RWPE2 (cell line): Measurements from ENCODE around the gene PDS5B.
A peak's percentile ranks its signal among the peaks of the same experiment; 100 is the strongest.

ENCODE experiments used
- ATAC-seq: fragments of 200-7000 bp; cut with Tn5 transposase; 3 replicates; pipeline ENCODE4 v1.9.1; 2021; ENCODE audit warnings: low read depth
- DNase-seq: peaks from one replicate; pipeline ENCODE4 v3.0.0-alpha.2; 2020; ENCODE audit warnings: low spot score
- H3K27ac ChIP-seq: fragments of 450-650 bp; 2 replicates; pipeline ENCODE4 v1.5.1; 2017; ENCODE audit warnings: mild to moderate bottlenecking; ENCODE audit not compliant: poor library complexity, severe bottlenecking
- H3K27me3 ChIP-seq: fragments of 250-450 bp; sonication (Bioruptor Pico); 2 replicates; pipeline ENCODE4 v1.5.1; 2021; ENCODE audit warnings: mild to moderate bottlenecking, moderate library complexity; ENCODE audit not compliant: insufficient read depth, poor library complexity, severe bottlenecking
- H3K36me3 ChIP-seq: fragments of 250-450 bp; sonication (Bioruptor Pico); 2 replicates; pipeline ENCODE4 v1.5.1; 2020; ENCODE audit warnings: low read depth, mild to moderate bottlenecking, moderate library complexity
- H3K4me1 ChIP-seq: fragments of 250-450 bp; sonication (Bioruptor Pico); 2 replicates; pipeline ENCODE4 v1.5.1; 2021; ENCODE audit warnings: mild to moderate bottlenecking, moderate library complexity; ENCODE audit not compliant: insufficient read depth, poor library complexity, severe bottlenecking
- H3K4me3 ChIP-seq: fragments of 250-450 bp; sonication (Bioruptor Pico); 2 replicates; pipeline ENCODE4 v1.5.1; 2021; ENCODE audit warnings: mild to moderate bottlenecking, moderate library complexity; ENCODE audit not compliant: severe bottlenecking
- H3K9me3 ChIP-seq: fragments of 250-450 bp; sonication (Bioruptor Pico); 2 replicates; pipeline ENCODE4 v1.5.1; 2021; ENCODE audit warnings: mild to moderate bottlenecking, moderate library complexity; ENCODE audit not compliant: severe bottlenecking
- TF ChIP-seq, protein P1 (sequence below): fragments of 450-650 bp; IDR thresholded peaks from one replicate; pipeline ENCODE4 v1.5.1; 2017; ENCODE audit warnings: mild to moderate bottlenecking, moderate library complexity; ENCODE audit not compliant: poor library complexity, severe bottlenecking

PDS5B gene

DNA sequence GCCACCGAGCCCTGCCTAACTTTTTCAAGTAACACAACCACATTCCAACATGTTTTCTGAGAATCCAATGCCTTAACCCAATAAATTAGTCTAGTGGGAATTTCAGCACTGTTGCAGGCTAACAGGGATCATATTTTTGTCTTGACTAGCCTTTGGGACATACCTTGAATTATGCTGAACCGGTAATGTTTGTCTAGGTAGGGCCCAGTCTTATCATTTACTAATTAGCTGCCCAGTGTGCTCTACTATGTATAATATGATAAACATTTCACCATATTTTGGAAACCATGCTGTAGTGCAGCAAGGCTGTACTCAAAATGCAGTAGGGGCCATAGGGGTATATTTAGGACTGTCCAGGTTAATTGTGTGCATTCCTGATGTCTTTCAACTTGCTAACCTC, 3.3 kb upstream of the PDS5B start:
- H3K27ac ChIP-seq = no peak overlapping the region
- ATAC-seq (no peak), DNase-seq (no peak)
- no peaks in the 10 kb centered on the region for H3K36me3 ChIP-seq
- no peaks in the 10 kb centered on the region for H3K27me3 ChIP-seq
- no peaks in the 10 kb centered on the region for H3K9me3 ChIP-seq
- TF ChIP-seq, protein P1, sequence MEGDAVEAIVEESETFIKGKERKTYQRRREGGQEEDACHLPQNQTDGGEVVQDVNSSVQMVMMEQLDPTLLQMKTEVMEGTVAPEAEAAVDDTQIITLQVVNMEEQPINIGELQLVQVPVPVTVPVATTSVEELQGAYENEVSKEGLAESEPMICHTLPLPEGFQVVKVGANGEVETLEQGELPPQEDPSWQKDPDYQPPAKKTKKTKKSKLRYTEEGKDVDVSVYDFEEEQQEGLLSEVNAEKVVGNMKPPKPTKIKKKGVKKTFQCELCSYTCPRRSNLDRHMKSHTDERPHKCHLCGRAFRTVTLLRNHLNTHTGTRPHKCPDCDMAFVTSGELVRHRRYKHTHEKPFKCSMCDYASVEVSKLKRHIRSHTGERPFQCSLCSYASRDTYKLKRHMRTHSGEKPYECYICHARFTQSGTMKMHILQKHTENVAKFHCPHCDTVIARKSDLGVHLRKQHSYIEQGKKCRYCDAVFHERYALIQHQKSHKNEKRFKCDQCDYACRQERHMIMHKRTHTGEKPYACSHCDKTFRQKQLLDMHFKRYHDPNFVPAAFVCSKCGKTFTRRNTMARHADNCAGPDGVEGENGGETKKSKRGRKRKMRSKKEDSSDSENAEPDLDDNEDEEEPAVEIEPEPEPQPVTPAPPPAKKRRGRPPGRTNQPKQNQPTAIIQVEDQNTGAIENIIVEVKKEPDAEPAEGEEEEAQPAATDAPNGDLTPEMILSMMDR = no peak
- no peaks in the 10 kb centered on the region for H3K4me1 ChIP-seq
- no peak overlapping the region for H3K4me3 ChIP-seq

DNA sequence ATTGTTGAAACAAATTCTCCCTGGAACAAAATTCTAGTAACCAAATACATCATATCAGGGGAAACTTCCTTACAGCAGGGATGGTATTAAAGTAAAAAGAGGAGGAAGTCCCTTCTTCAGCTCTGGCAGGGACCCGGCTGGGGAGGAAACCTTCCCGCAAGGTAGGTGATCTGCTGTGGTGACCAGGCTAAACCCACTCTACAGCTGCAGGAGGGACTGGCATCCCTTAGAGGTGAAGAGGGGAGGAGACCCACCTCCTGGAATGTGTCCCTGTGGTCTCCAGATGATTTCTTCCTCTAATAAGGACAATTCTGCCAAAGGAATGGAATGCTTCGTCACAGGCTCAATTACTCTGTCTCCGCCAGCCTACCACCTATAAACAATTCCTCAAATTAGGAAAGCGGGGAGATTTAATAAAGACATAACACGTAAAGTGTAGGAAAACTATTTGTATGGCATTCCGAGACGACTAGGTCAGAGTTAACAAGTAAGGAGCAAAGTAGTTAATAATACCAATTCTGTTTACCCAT, 637 bp upstream of the PDS5B start:
- Histone ChIP-seq H3K36me3 (no peaks in the 10 kb centered on the region), H3K4me1 (peaks cover 9% of the 10 kb centered on the region), H3K9me3 (no peaks in the 10 kb centered on the region), H3K4me3 (peak overlapping the region; percentile 98), H3K27ac (no peak overlapping the region), H3K27me3 (no peaks in the 10 kb centered on the region)
- ATAC-seq (no peak), DNase-seq (no peak)
- TF ChIP-seq, protein P1 = no peak

DNA sequence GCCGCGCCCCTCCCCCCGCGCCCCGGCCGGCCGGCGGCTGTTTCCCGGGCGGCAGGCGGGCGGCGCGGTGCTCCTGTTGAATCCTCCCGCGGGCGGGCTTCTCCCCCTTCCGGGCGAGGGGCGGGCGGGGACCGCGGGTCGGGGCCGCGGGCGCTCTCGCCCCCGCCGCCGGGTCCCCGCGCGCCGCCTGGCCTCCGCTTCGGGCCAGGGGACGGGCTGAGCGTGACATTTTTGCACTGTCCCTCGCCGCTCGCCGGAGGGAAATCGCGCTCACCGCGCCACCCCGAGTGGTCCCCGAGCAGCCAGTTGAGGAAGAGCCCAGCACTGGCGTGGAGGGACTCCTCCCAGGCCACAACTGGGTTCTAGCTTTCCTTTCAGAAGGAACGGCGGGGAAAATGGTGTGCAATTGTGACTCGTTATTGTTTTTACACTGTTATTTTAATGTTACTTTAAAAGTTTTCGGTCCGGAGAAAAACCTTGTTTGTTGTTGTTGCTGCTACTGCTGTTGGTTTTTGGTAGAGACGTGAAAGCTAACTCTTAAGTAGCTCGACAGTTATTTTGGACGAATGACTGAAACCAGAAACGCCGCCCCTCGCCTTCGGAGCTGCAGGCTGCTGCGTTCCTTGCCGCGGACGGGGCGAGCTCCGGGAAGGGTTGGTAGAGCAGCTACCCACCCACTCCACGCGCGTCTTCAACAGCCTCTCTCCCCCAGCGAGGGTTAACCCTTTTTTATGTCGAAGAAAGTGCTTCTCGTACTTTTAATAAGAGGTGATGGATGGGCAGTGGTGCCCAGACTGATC, 959 bp downstream of the PDS5B start:
- Histone ChIP-seq H3K27me3 (no peaks in the 10 kb centered on the region), H3K4me3 (peak overlapping the region; percentile 98), H3K36me3 (no peaks in the 10 kb centered on the region), H3K27ac (peak overlapping the region; percentile 83), H3K9me3 (no peaks in the 10 kb centered on the region), H3K4me1 (peaks cover 9% of the 10 kb centered on the region)
- DNase-seq (no peak), ATAC-seq (peak; percentile 32; the same call in 2 of the 3 replicates)
- TF ChIP-seq, protein P1 = no peak

DNA sequence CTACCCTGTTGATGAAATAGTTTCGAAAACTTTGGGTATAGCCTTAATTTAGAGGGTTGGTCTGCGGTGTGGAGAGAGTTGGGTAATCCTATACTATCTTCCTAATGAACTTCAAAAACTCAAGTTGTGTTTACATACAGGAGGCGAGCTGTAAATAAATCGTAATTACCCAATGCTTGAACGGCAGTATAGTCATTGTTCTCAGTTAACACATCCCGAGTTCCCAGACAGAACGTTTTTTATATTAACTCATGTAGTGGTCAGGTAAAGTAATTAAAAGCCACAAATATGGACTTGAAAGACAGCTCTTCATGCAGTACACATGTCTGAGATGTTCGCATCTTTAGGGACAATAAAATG, 1.5 kb downstream of the PDS5B start:
- Histone ChIP-seq H3K36me3 (no peaks in the 10 kb centered on the region), H3K4me1 (peaks cover 9% of the 10 kb centered on the region), H3K9me3 (no peaks in the 10 kb centered on the region), H3K27me3 (no peaks in the 10 kb centered on the region), H3K4me3 (peak overlapping the region; percentile 98), H3K27ac (peak overlapping the region; percentile 83)
- DNase-seq = no peak
- TF ChIP-seq, protein P1 = no peak
- peak; percentile 6; the same call in 1 of the 3 replicates for ATAC-seq

DNA sequence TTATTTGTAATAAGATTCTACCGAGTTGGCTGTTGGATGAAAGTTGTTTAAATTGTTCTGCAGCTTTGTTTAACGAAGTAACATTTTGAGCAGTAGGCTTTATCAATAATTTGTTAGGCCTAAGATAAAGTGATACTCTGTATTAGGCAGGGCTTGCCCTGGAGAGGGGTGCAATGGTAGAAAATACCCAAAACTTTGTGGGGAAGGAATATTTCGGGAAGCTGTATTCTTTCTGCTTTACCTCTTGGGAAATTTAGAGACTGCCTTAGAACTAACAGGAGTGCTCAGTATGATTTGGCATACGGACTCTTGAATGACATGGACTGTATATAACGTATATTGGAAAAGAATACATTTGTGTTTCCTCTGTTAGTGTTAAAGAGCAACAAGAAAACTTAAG, 2.5 kb downstream of the PDS5B start:
- Histone ChIP-seq H3K36me3 (no peaks in the 10 kb centered on the region), H3K9me3 (no peaks in the 10 kb centered on the region), H3K4me1 (peaks cover 9% of the 10 kb centered on the region), H3K27ac (no peak overlapping the region), H3K27me3 (no peaks in the 10 kb centered on the region), H3K4me3 (peak overlapping the region; percentile 98)
- DNase-seq (no peak), ATAC-seq (no peak)
- TF ChIP-seq, protein P1 = no peak
